Measurements from ENCODE around the gene GALNT17.
"Not testable (repeated sequence)": the region's sequence is repeated elsewhere in the genome, so short reads cannot be mapped to it uniquely, and the experiment has no call there.

The GALNT17 gene

DNA sequence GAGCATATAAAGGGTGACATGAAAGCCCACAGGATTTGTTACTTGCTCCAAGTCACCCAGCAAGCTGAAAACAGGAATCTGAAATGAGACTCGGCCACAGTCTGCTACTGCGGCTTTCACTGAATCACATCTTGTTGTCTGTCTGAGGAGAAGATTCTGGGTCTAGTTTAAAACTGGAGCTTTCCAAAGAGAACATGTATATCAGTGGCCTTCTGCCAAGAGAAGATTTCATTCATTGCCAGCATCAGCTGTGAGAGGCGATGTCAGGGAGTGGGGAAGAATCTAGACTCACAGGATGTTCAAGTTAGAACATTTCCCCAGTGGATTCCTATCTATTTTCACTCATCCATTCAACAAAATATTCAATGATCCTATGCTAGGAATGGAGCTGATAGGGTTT is 122.8 kb downstream of the GALNT17 start:
- TF ChIP-seq, protein P1, sequence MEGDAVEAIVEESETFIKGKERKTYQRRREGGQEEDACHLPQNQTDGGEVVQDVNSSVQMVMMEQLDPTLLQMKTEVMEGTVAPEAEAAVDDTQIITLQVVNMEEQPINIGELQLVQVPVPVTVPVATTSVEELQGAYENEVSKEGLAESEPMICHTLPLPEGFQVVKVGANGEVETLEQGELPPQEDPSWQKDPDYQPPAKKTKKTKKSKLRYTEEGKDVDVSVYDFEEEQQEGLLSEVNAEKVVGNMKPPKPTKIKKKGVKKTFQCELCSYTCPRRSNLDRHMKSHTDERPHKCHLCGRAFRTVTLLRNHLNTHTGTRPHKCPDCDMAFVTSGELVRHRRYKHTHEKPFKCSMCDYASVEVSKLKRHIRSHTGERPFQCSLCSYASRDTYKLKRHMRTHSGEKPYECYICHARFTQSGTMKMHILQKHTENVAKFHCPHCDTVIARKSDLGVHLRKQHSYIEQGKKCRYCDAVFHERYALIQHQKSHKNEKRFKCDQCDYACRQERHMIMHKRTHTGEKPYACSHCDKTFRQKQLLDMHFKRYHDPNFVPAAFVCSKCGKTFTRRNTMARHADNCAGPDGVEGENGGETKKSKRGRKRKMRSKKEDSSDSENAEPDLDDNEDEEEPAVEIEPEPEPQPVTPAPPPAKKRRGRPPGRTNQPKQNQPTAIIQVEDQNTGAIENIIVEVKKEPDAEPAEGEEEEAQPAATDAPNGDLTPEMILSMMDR (IDR thresholded peaks at IDR 0.05; ENCODE audit: low read depth, low read length, missing control alignments) = no peak
- H3K4me3 ChIP-seq (replicated peaks; ENCODE audit: low read depth, low read length) = no peak overlapping the region
- no peak for DNase-seq (ENCODE audit: extremely low read depth, low read depth)

DNA sequence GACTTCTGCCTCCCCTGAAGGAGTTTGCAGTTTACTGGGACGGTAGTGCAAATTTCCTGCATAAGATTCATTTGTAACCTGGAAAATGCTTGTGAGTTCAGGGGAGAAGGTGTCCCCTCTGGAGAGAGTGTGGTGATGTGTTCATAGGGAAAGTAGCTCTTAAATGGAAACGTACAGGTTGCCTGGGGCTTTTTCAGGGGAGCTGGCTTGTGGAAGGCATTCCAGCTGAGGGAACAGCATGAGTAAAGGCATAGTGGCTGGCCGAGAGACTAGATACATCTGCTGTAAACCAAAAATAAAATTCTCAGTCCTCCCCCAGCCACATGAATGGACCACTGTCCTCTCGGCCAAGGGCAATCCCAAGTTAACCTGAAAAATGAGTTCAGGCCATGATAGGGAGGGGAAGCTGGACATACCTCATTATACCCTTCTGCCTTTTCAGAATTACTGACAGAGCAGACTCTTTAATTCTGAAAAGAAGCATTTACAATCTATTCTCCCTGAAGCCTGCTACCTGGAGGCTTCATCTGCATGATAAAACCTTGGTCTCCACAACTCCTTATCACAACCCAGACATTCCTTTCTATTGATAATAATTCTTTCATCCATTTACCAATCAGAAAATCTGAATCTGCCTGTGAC is 123.7 kb downstream of the GALNT17 start:
- TF ChIP-seq, protein P1 (IDR thresholded peaks at IDR 0.05; ENCODE audit: low read depth, low read length, missing control alignments) = no peak
- no peak for DNase-seq (ENCODE audit: extremely low read depth, low read depth)
- H3K4me3 ChIP-seq (replicated peaks; ENCODE audit: low read depth, low read length) = no peak overlapping the region

DNA sequence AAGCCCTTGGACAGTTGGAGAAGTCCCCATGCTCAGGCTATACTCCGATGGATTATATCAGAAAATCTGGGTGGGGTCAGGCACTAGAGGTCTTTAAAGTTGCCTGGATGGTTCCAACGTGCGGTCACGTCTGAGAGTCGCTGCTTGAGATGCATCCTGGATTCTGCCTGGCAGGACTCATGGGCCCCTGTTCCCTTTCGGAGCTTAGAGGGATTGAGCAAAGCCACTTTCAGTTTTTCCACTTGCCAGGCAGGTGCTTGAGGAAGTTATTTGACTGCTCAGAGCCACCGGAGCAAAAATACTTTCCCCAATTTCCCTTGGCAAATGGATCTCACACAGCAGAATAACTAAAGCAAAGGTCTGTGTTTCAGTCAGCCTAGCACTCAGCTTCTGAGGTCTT is 129.1 kb downstream of the GALNT17 start:
- H3K4me3 ChIP-seq (replicated peaks; ENCODE audit: low read depth, low read length) = no peak overlapping the region
- TF ChIP-seq, protein P1 (IDR thresholded peaks at IDR 0.05; ENCODE audit: low read depth, low read length, missing control alignments) = no peak
- no peak for DNase-seq (ENCODE audit: extremely low read depth, low read depth)

DNA sequence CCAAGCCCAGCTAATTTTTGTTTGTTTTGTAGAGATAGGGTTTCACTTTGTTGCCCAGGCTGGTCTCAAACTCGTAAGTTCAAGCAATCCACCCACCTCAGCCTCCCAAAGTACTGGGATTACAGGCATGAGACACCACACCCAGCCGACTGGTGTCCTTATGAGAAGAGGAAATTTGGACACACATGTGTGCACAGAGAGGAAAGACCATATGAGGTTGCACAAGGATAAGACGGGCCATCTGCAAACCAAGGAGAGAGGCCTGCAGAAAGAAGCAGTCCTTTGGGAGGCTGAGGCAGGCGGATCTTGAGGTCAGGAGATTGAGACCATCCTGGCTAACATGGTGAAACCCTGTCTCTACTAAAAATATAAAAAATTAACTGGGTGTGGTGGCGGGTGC is 130.9 kb downstream of the GALNT17 start:
- not testable (repeated sequence) for DNase-seq (ENCODE audit: extremely low read depth, low read depth)

DNA sequence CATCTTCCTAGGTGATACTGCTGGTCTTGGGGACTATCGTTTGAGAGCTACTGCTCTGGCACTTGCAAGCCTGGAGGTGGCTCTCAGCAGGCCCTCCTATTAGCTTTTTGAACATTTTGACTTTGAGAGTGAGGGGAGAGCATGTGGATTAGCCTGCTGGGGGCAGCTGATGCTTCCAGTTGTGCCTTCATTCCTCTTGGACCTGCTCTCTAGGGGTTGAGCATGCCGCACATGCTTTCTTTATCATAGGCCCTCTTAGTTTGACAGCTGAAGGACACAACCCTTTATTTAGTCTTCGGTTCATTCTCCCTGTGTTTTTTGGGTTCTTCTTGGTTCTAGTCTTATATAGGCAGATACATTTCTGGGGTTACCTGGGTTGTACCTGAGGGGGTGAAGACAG is 132.1 kb downstream of the GALNT17 start:
- DNase-seq (ENCODE audit: extremely low read depth, low read depth) = no peak
- TF ChIP-seq, protein P1 (IDR thresholded peaks at IDR 0.05; ENCODE audit: low read depth, low read length, missing control alignments) = no peak
- no peak overlapping the region for H3K4me3 ChIP-seq (replicated peaks; ENCODE audit: low read depth, low read length)

More for the DNA sequence above, 130.9 kb downstream of the GALNT17 start:
- H3K4me3 ChIP-seq (replicated peaks; ENCODE audit: low read depth, low read length) = not testable (repeated sequence)

DNA sequence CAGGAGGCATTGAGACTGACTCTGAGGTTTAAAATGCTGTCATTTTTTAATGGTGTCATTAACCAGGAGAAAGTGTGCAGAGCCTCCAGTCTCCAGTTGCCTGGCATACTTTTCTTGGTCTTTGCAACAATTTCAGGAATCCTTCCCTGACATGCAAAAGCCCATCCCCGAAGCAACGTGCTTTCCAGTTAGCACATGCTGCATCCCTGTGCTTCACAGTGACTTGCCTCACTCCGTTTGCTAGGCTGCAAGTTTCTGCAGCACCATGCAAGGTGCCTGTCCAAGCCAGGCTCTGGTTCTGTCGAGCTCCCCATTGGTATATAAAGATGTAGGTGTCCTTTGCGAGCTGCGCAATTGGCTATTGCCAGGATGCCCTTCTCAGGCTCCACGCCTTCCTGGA is 135.0 kb downstream of the GALNT17 start:
- no peak overlapping the region for H3K4me3 ChIP-seq (replicated peaks; ENCODE audit: low read depth, low read length)
- TF ChIP-seq, protein P1 (IDR thresholded peaks at IDR 0.05; ENCODE audit: low read depth, low read length, missing control alignments) = no peak
- DNase-seq (ENCODE audit: extremely low read depth, low read depth) = no peak

DNA sequence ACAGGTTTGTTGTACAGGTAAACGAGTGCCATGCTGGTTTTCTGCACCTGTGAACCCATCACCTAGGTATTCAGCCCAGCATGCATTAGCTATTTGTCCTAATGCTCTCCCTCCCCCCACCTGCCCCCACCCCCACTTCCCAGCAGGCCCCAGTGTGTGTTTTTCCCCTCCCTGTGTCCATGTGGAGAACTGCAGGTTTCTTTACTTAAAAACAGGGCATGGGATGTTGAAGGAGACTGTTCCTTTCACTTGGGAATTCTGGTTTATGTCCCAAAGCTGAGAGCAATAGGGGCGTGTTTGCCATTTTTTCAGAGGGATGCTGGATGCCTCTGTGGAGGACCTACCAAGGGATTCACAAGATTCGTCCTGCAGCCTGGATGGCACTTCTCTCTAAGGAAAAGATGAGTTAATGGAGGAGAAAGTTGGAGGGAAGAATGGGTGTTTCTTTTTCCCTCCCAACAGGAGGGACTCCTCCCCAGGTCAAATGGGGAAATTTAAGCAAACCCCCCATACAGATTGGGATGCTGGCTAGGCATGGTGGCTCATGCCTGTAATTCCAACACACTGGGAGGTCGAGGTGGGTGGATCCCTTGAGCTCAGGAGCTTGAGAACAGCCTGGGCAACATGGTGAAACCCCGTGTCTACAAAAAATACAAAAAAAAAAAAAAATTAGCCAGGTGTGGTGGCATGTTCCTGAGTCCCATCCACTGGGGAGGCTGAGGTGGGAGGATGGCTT is 136.0 kb downstream of the GALNT17 start:
- H3K4me3 ChIP-seq (replicated peaks; ENCODE audit: low read depth, low read length) = no peak overlapping the region
- no peak for DNase-seq (ENCODE audit: extremely low read depth, low read depth)
- TF ChIP-seq, protein P1 (IDR thresholded peaks at IDR 0.05; ENCODE audit: low read depth, low read length, missing control alignments) = no peak

Data from HFF-Myc (cell line).